Measurements from ENCODE around the gene MYOCOS.

Gene MYOCOS

DNA sequence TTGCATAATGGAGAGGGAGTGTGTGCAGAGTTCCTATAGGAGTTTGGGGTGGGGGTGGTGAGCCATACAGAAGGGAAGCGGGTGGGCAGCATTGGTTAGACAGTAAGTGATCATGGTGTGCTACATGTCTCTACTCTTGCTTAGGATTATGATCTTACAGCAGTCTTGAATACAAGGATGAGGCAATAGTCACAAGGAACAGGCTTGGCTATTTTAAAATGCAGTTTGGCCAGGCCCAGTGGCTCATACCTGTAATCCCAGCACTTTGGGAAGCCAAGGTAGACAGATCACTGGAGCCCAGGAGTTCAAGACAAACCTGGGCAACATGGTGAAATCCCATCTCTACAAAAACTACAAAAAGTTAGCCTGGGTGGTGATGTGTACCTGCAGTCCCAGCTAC, 18.2 kb downstream of the MYOCOS start:
- H2AFZ ChIP-seq (ENCODE audit: low read depth, low read length, severe bottlenecking), result no peak overlapping the region
- H3K4me3 ChIP-seq (ENCODE audit: insufficient read depth, low read length, poor library complexity, severe bottlenecking), result no peak overlapping the region
- H3K79me2 ChIP-seq (ENCODE audit: insufficient read depth, low read length), result no peaks in the 10 kb centered on the region
- H3K4me2 ChIP-seq (ENCODE audit: low read depth, low read length, poor library complexity, severe bottlenecking), result no peak overlapping the region
- H3K9ac ChIP-seq (ENCODE audit: low read length), result no peak overlapping the region
- no peak for TF ChIP-seq EZH2phosphoT487 (conservative IDR thresholded peaks at IDR 0.05; ENCODE audit: low read length)
- TF ChIP-seq CTCF (IDR thresholded peaks at IDR 0.05; ENCODE audit: insufficient read depth, low read length, poor library complexity, severe bottlenecking), result no peak
- no peaks in the 10 kb centered on the region for H3K36me3 ChIP-seq (ENCODE audit: low read length)
- H3K9me3 ChIP-seq (ENCODE audit: insufficient read depth, low read length), result no peaks in the 10 kb centered on the region
- no peak overlapping the region for H3K27ac ChIP-seq (ENCODE audit: low read depth, low read length)
- H3F3A ChIP-seq (ENCODE audit: insufficient read depth), result no peaks in the 10 kb centered on the region
- H4K20me1 ChIP-seq (ENCODE audit: low read depth, low read length), result no peaks in the 10 kb centered on the region
- no peaks in the 10 kb centered on the region for H3K27me3 ChIP-seq (ENCODE audit: low read length)
- H3K9me2 ChIP-seq (replicated peaks; ENCODE audit: insufficient read depth, low read length), result no peaks in the 10 kb centered on the region

GRCh38 chr1:171641076-171641864, 19.2 kb downstream of the MYOCOS start:
- Histone ChIP-seq H2AFZ (ENCODE audit: low read depth, low read length, severe bottlenecking) (no peak overlapping the region), H3K27me3 (ENCODE audit: low read length) (no peaks in the 10 kb centered on the region), H3K4me2 (ENCODE audit: low read depth, low read length, poor library complexity, severe bottlenecking) (no peak overlapping the region), H3K9ac (ENCODE audit: low read length) (no peak overlapping the region), H3K36me3 (ENCODE audit: low read length) (no peaks in the 10 kb centered on the region), H3K9me3 (ENCODE audit: insufficient read depth, low read length) (no peaks in the 10 kb centered on the region), H3K9me2 (replicated peaks; ENCODE audit: insufficient read depth, low read length) (no peaks in the 10 kb centered on the region), H4K20me1 (ENCODE audit: low read depth, low read length) (no peaks in the 10 kb centered on the region), H3K79me2 (ENCODE audit: insufficient read depth, low read length) (no peaks in the 10 kb centered on the region), H3K27ac (ENCODE audit: low read depth, low read length) (no peak overlapping the region), H3F3A (ENCODE audit: insufficient read depth) (no peaks in the 10 kb centered on the region), H3K4me3 (ENCODE audit: insufficient read depth, low read length, poor library complexity, severe bottlenecking) (no peak overlapping the region)
- TF ChIP-seq EZH2phosphoT487 (conservative IDR thresholded peaks at IDR 0.05; ENCODE audit: low read length) (no peak), CTCF (IDR thresholded peaks at IDR 0.05; ENCODE audit: insufficient read depth, low read length, poor library complexity, severe bottlenecking) (no peak)

GRCh38 chr1:171642197-171642596, 20.2 kb downstream of the MYOCOS start:
- Histone ChIP-seq H3K79me2 (ENCODE audit: insufficient read depth, low read length) (no peaks in the 10 kb centered on the region), H3K9me2 (replicated peaks; ENCODE audit: insufficient read depth, low read length) (no peaks in the 10 kb centered on the region), H3K27ac (ENCODE audit: low read depth, low read length) (no peak overlapping the region), H3K9ac (ENCODE audit: low read length) (no peak overlapping the region), H4K20me1 (ENCODE audit: low read depth, low read length) (no peaks in the 10 kb centered on the region), H3K36me3 (ENCODE audit: low read length) (no peaks in the 10 kb centered on the region), H3K4me2 (ENCODE audit: low read depth, low read length, poor library complexity, severe bottlenecking) (no peak overlapping the region), H3K27me3 (ENCODE audit: low read length) (no peaks in the 10 kb centered on the region), H3K4me3 (ENCODE audit: insufficient read depth, low read length, poor library complexity, severe bottlenecking) (no peak overlapping the region), H3K9me3 (ENCODE audit: insufficient read depth, low read length) (no peaks in the 10 kb centered on the region), H2AFZ (ENCODE audit: low read depth, low read length, severe bottlenecking) (no peak overlapping the region), H3F3A (ENCODE audit: insufficient read depth) (no peaks in the 10 kb centered on the region)
- no peak for TF ChIP-seq CTCF (IDR thresholded peaks at IDR 0.05; ENCODE audit: insufficient read depth, low read length, poor library complexity, severe bottlenecking)
- TF ChIP-seq EZH2phosphoT487 (conservative IDR thresholded peaks at IDR 0.05; ENCODE audit: low read length), result no peak

Data from SU-DHL-6 (cell line).